Muscle layer of colon (tissue), 2 donors: ENCODE data around the gene EFCAB5.
"Not testable (repeated sequence)": the region's sequence is repeated elsewhere in the genome, so short reads cannot be mapped to it uniquely, and the experiment has no call there.

Source experiments
- H3K27ac ChIP-seq: one replicate; pipeline ENCODE4 v1.7.0; 2013; ENCODE audit warnings: low read depth, mild to moderate bottlenecking, low read length, moderate library complexity
- H3K27me3 ChIP-seq, 2 donors: one replicate each; pipeline ENCODE4 v1.7.0; 2013; ENCODE audit warnings: low read length in 2 of 2, mild to moderate bottlenecking in 2 of 2; ENCODE audit not compliant: insufficient read depth in 2 of 2, control insufficient read depth in 1 of 2
- H3K36me3 ChIP-seq: one replicate; pipeline ENCODE4 v1.7.0; 2013; ENCODE audit warnings: mild to moderate bottlenecking, low read length; ENCODE audit not compliant: insufficient read depth
- H3K4me1 ChIP-seq: one replicate; pipeline ENCODE4 v1.7.0; 2013; ENCODE audit warnings: mild to moderate bottlenecking, low read length; ENCODE audit not compliant: insufficient read depth
- H3K4me3 ChIP-seq, 2 donors: one replicate each; pipeline ENCODE4 v1.7.0; 2013; ENCODE audit warnings: low read length in 2 of 2, low read depth in 1 of 2, mild to moderate bottlenecking in 1 of 2, moderate library complexity in 1 of 2
- H3K9ac ChIP-seq: one replicate; pipeline ENCODE4 v1.7.0; 2013; ENCODE audit warnings: low read length
- H3K9me3 ChIP-seq: one replicate; pipeline ENCODE4 v1.7.0; 2013; ENCODE audit warnings: mild to moderate bottlenecking, low read length
- donor health status: abdominal sarcoma.
- donor health status: Adenocarcinoma of cecum.

The EFCAB5 gene

GRCh38 chr17:29973005-29973404 is 31.6 kb downstream of the EFCAB5 start:
- Histone ChIP-seq H3K36me3 (no peaks in the 10 kb centered on the region), H3K4me3 (no peak overlapping the region), H3K27me3 (no peaks in the 10 kb centered on the region), H3K9me3 (no peaks in the 10 kb centered on the region), H3K27ac (no peak overlapping the region), H3K4me1 (no peaks in the 10 kb centered on the region), H3K9ac (no peak overlapping the region)

- Histone ChIP-seq H3K4me3 (no peak overlapping the region), H3K36me3 (no peaks in the 10 kb centered on the region), H3K27ac (no peak overlapping the region), H3K9ac (no peak overlapping the region), H3K27me3 (no peaks in the 10 kb centered on the region), H3K9me3 (no peaks in the 10 kb centered on the region), H3K4me1 (no peaks in the 10 kb centered on the region)
Observed at GRCh38 chr17:29977836-29978235, 36.4 kb downstream of the EFCAB5 start.

DNA sequence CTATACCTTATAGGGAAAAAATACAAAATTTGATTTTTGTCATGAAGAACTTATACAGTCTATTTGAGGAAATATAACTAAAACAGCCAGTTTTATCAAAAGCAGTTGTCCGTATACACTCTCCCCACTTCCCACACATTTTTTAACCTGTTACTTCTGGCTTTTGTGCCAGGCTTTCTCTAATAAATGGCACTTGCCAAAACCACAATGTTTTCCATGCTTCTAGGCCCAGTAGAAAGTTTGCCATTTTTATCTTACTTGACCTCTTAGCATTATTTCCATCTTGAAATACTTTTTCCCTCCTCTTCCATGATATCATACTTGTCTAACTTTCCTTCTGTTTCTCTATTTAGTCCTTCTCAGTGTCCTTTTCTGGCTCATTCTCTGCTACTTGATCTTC is 38.8 kb downstream of the EFCAB5 start:
- H3K27ac ChIP-seq: no peak overlapping the region
- no peaks in the 10 kb centered on the region for H3K4me1 ChIP-seq
- H3K9ac ChIP-seq: no peak overlapping the region
- H3K36me3 ChIP-seq: no peaks in the 10 kb centered on the region
- no peaks in the 10 kb centered on the region for H3K27me3 ChIP-seq
- H3K9me3 ChIP-seq: no peaks in the 10 kb centered on the region
- H3K4me3 ChIP-seq: no peak overlapping the region

- Histone ChIP-seq H3K9ac (no peak overlapping the region), H3K4me3 (no peak overlapping the region), H3K36me3 (no peaks in the 10 kb centered on the region), H3K9me3 (no peaks in the 10 kb centered on the region), H3K27me3 (no peaks in the 10 kb centered on the region), H3K4me1 (no peaks in the 10 kb centered on the region), H3K27ac (no peak overlapping the region)
Observed at GRCh38 chr17:29982991-29983653, 41.7 kb downstream of the EFCAB5 start.

GRCh38 chr17:29996458-29996857 is 55.0 kb downstream of the EFCAB5 start:
- H3K4me1 ChIP-seq: no peaks in the 10 kb centered on the region
- no peak overlapping the region for H3K9ac ChIP-seq
- H3K4me3 ChIP-seq: no peak overlapping the region
- no peak overlapping the region for H3K27ac ChIP-seq
- no peaks in the 10 kb centered on the region for H3K27me3 ChIP-seq
- H3K9me3 ChIP-seq: no peaks in the 10 kb centered on the region
- H3K36me3 ChIP-seq: no peaks in the 10 kb centered on the region

DNA sequence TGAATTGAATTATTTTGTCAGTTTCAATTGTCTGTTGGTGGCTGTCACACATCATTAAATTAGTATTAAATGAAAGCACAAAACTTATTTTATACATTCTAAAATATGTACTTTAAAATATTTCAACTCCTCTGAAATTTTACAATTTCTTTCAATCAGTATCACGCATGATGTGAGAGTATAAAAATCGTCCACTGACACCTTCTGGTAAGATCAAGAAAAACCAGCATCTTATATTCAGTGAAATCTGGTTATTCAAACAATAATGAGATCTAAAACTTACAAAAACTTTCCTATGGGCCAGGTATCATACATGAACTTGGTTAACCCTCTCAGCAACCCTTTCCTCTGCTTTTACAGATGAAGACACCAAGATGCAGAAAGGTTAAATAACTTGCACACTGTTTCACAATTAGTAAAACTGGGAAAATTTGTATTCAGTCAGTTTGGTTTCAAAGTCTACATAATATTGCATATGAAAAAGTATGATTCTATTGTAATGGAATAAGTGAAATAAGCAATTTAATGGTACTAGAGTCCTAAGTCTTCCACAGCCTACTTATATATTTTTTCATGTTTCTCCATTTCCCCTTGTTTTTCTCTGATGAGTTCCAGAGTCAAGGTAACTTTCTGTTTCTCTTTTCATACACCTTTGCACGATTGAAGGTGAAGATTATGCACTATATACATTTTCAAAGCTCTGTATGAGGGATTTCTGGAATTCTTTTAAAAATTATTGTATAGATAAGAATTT is 58.7 kb downstream of the EFCAB5 start:
- Histone ChIP-seq H3K9ac (no peak overlapping the region), H3K9me3 (no peaks in the 10 kb centered on the region), H3K4me3 (no peak overlapping the region), H3K27me3 (no peaks in the 10 kb centered on the region), H3K4me1 (no peaks in the 10 kb centered on the region), H3K27ac (no peak overlapping the region), H3K36me3 (no peaks in the 10 kb centered on the region)

GRCh38 chr17:30000755-30001257 is 59.4 kb downstream of the EFCAB5 start:
- Histone ChIP-seq H3K4me3 (no peak overlapping the region), H3K9me3 (no peaks in the 10 kb centered on the region), H3K27ac (no peak overlapping the region), H3K27me3 (no peaks in the 10 kb centered on the region), H3K9ac (no peak overlapping the region), H3K36me3 (no peaks in the 10 kb centered on the region), H3K4me1 (no peaks in the 10 kb centered on the region)

GRCh38 chr17:30002088-30002487 is 60.7 kb downstream of the EFCAB5 start:
- Histone ChIP-seq H3K9me3 (no peaks in the 10 kb centered on the region), H3K27me3 (no peaks in the 10 kb centered on the region), H3K36me3 (no peaks in the 10 kb centered on the region), H3K4me1 (no peaks in the 10 kb centered on the region), H3K27ac (no peak overlapping the region), H3K9ac (no peak overlapping the region), H3K4me3 (no peak overlapping the region)

DNA sequence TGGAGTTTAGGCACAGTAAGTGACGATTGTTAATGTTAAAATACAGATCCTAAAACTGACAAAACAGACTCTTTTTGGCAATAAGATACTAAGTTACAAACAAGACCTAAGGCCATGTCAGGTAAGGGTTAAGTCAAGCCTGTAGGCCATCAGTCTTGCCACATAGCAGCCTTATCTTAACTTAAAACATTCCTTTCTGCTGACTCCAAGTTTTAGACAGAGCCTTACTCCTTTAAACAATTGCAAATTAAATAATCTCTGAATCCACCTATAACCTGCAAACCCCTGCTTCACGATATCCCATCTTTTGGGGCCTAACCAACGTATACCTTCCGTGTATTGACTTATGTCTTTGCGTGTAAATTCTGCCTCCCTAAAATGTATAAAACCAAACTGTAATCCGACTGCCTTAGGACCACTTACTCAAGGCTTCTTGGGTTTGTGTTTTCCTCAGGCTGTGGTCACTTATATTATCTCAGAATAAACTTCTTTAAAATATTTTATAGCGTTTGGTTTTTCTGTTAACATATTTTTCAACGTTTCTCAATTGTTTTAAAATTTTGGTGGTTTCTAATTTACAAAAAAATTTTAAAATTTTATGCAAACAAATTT is 64.4 kb downstream of the EFCAB5 start:
- H3K4me1 ChIP-seq: no peaks in the 10 kb centered on the region
- no peaks in the 10 kb centered on the region for H3K9me3 ChIP-seq
- no peaks in the 10 kb centered on the region for H3K27me3 ChIP-seq
- no peak overlapping the region for H3K9ac ChIP-seq
- no peaks in the 10 kb centered on the region for H3K36me3 ChIP-seq
- no peak overlapping the region for H3K4me3 ChIP-seq
- no peak overlapping the region for H3K27ac ChIP-seq

DNA sequence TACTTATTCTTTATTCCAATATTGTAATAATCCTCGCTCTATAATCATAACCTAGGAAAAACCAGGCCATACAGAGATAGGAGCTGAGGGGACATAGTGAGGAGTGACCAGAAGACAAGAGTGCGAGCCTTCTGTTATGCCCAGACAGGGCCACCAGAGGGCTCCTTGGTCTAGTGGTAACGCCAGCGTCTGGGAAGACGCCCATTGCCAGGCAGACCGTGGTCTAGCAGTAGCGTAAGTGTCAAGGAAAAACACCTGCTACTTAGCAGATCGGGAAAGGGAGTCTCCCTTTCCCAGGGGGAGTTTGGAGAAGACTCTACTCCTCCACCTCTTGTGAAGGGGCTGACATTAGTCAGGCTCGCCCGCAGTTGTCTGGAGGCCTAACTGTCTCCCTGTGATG is 70.5 kb downstream of the EFCAB5 start:
- H3K9ac ChIP-seq, H3K9me3 ChIP-seq, H3K27ac ChIP-seq, H3K27me3 ChIP-seq, H3K36me3 ChIP-seq, H3K4me1 ChIP-seq, H3K4me3 ChIP-seq: not testable (repeated sequence)

DNA sequence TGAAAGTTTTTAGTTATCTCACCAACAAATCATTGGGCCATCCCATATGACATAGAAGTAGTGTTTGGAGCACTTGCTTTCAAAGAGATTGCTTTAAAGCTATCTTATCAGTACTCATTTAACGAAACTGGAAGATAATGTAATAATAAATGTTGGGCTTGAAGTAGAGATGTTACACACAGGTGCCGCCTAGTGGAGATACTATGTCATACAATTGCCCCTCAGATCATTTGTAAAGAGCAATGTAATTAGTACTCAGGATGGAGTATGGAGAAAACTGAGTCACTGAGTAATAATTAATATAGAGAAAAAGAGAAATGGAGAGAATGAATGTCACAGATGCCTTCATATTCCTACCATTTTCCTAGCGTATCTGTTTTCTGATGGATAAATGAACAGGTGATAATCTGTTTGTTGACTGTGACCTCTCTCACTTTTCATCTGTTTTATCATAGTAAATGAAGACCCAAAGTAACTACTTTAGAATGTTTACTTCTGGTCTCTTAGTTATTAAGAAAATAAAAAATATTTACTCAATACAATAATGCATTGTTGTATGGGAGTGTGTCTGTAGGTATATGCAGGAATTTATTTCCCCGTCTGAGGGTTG is 80.4 kb downstream of the EFCAB5 start:
- no peaks in the 10 kb centered on the region for H3K9me3 ChIP-seq
- no peak overlapping the region for H3K27ac ChIP-seq
- H3K27me3 ChIP-seq: no peaks in the 10 kb centered on the region
- H3K9ac ChIP-seq: no peak overlapping the region
- H3K4me3 ChIP-seq: no peak overlapping the region
- H3K4me1 ChIP-seq: no peaks in the 10 kb centered on the region
- H3K36me3 ChIP-seq: no peaks in the 10 kb centered on the region
